Trophoblast cell (in vitro differentiated cells and primary cell): ENCODE data around the gene FAM107A.
A peak's percentile ranks its signal among the peaks of the same experiment; 100 is the strongest.

ENCODE experiments used
- DNase-seq, 2 donors: peaks; one replicate each; pipeline ENCODE4 v3.0.0-alpha.2; 2016
- H2AFZ ChIP-seq: 2 replicates; pipeline ENCODE4 v1.6.1; 2013; ENCODE audit warnings: low read length, moderate library complexity, mild to moderate bottlenecking; ENCODE audit not compliant: insufficient read depth, poor library complexity
- H2AK5ac ChIP-seq: 2 replicates; pipeline ENCODE4 v1.6.1; 2013; ENCODE audit warnings: mild to moderate bottlenecking, low read length
- H2BK120ac ChIP-seq: 2 replicates; pipeline ENCODE4 v1.6.1; 2013; ENCODE audit warnings: low read length, mild to moderate bottlenecking, moderate library complexity; ENCODE audit not compliant: insufficient read depth, poor library complexity
- H2BK12ac ChIP-seq: 2 replicates; pipeline ENCODE4 v1.6.1; 2013; ENCODE audit warnings: mild to moderate bottlenecking, low read length, moderate library complexity
- H2BK5ac ChIP-seq: 2 replicates; pipeline ENCODE4 v1.6.1; 2013; ENCODE audit warnings: low read length, low read depth, moderate library complexity, mild to moderate bottlenecking; ENCODE audit not compliant: poor library complexity
- H3K14ac ChIP-seq: 2 replicates; pipeline ENCODE4 v1.6.1; 2013; ENCODE audit warnings: mild to moderate bottlenecking, low read length
- H3K18ac ChIP-seq: 2 replicates; pipeline ENCODE4 v1.6.1; 2013; ENCODE audit warnings: mild to moderate bottlenecking, low read length
- H3K23ac ChIP-seq: 2 replicates; pipeline ENCODE4 v1.6.1; 2013; ENCODE audit warnings: low read length
- H3K27ac ChIP-seq: 2 replicates; pipeline ENCODE4 v1.5.1; 2013; ENCODE audit warnings: low read depth, mild to moderate bottlenecking, inconsistent platforms, low read length, moderate library complexity
- H3K27me3 ChIP-seq: 2 replicates; pipeline ENCODE4 v1.6.1; 2013; ENCODE audit warnings: inconsistent platforms, mild to moderate bottlenecking, low read length, moderate library complexity; ENCODE audit not compliant: insufficient read depth
- H3K36me3 ChIP-seq, 2 experiments: 1 replicate in 1 of 2; 2 replicates in 1 of 2; pipeline ENCODE4 v1.6.1; 2013; ENCODE audit warnings: low read length in 2 of 2, mild to moderate bottlenecking in 2 of 2, moderate library complexity in 1 of 2; ENCODE audit not compliant: insufficient read depth in 2 of 2, control insufficient read depth in 1 of 2
- H3K4ac ChIP-seq: 2 replicates; pipeline ENCODE4 v1.6.1; 2013; ENCODE audit warnings: low read depth, mild to moderate bottlenecking, low read length, moderate library complexity
- H3K4me1 ChIP-seq, 2 experiments: 1 replicate in 1 of 2; 2 replicates in 1 of 2; pipeline ENCODE4 v1.6.1; 2013; ENCODE audit warnings: low read length in 2 of 2, mild to moderate bottlenecking in 2 of 2, moderate library complexity in 1 of 2; ENCODE audit not compliant: insufficient read depth in 2 of 2, control insufficient read depth in 1 of 2
- H3K4me2 ChIP-seq: 2 replicates; pipeline ENCODE4 v1.6.1; 2013; ENCODE audit warnings: inconsistent platforms, mild to moderate bottlenecking, low read length, moderate library complexity
- H3K4me3 ChIP-seq: 2 replicates; pipeline ENCODE4 v1.5.1; 2013; ENCODE audit warnings: mild to moderate bottlenecking, low read depth, low read length, inconsistent platforms
- H3K79me1 ChIP-seq: one replicate; pipeline ENCODE4 v1.6.1; 2013; ENCODE audit warnings: low read length
- H3K79me2 ChIP-seq: 2 replicates; pipeline ENCODE4 v1.6.1; 2013; ENCODE audit warnings: low read length, mild to moderate bottlenecking; ENCODE audit not compliant: control insufficient read depth, insufficient read depth, poor library complexity
- H3K9ac ChIP-seq: 2 replicates; pipeline ENCODE4 v1.6.1; 2013; ENCODE audit warnings: mild to moderate bottlenecking, low read length
- H3K9me3 ChIP-seq: 2 replicates; pipeline ENCODE4 v1.6.1; 2013; ENCODE audit warnings: low read depth, mild to moderate bottlenecking, control low read depth, inconsistent platforms, low read length; ENCODE audit not compliant: insufficient read depth
- H4K12ac ChIP-seq: 2 replicates; pipeline ENCODE4 v1.6.1; 2013; ENCODE audit warnings: low read depth, mild to moderate bottlenecking, low read length, moderate library complexity
- H4K8ac ChIP-seq: 2 replicates; pipeline ENCODE4 v1.6.1; 2013; ENCODE audit warnings: low read depth, mild to moderate bottlenecking, low read length, moderate library complexity
- H4K91ac ChIP-seq: one replicate; pipeline ENCODE4 v1.6.1; 2013; ENCODE audit warnings: low read depth, mild to moderate bottlenecking, low read length, moderate library complexity
- WGBS: extraction: QIAGEN DNeasy Blood & Tissue Kit; methylation state at CpG from one replicate; pipeline ENCODE4 v1.1.7; 2013; ENCODE audit warnings: missing lambda C conversion rate; ENCODE audit not compliant: insufficient read length, insufficient coverage; ENCODE audit errors: extremely low coverage; 5-methylcytosine and 5-hydroxymethylcytosine counted together

FAM107A gene

DNA sequence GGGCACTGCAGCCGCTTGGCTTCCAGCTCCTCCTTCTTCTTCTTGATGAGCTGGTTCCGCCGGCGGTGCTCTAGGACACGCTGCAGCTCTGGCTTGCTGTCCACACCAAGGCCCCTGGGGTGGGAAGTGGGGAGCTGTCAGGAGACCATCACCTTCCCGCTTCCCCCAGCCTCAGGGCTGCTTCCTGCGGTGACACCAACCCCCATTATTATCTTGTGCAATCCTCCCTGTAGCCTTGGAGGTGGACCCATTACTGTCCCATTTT, 10.0 kb downstream of the FAM107A start:
- no peak overlapping the region for H4K8ac ChIP-seq
- H3K23ac ChIP-seq, result no peak overlapping the region
- H3K79me1 ChIP-seq, result no peaks in the 10 kb centered on the region
- no peak overlapping the region for H3K4me2 ChIP-seq
- H4K91ac ChIP-seq, result no peak overlapping the region
- H4K12ac ChIP-seq, result no peak overlapping the region
- no peak overlapping the region for H2AFZ ChIP-seq
- H2BK5ac ChIP-seq, result no peak overlapping the region
- H3K9me3 ChIP-seq, result no peaks in the 10 kb centered on the region
- no peaks in the 10 kb centered on the region for H3K27me3 ChIP-seq
- H3K36me3 ChIP-seq, result no peaks in the 10 kb centered on the region
- no peak overlapping the region for H3K4ac ChIP-seq
- H3K9ac ChIP-seq, result no peak overlapping the region
- no peak overlapping the region for H3K18ac ChIP-seq
- H3K4me3 ChIP-seq, result no peak overlapping the region
- WGBS, result no CpG with 5 or more reads among the region's 7 CpGs
- H3K14ac ChIP-seq, result no peak overlapping the region
- DNase-seq, result no peak
- H2BK12ac ChIP-seq, result no peak overlapping the region
- H2AK5ac ChIP-seq, result no peak overlapping the region
- peaks cover 4 to 6% of the 10 kb centered on the region in 2 experiments for H3K4me1 ChIP-seq
- H3K27ac ChIP-seq, result no peak overlapping the region
- H3K79me2 ChIP-seq, result no peaks in the 10 kb centered on the region
- H2BK120ac ChIP-seq, result no peak overlapping the region

DNA sequence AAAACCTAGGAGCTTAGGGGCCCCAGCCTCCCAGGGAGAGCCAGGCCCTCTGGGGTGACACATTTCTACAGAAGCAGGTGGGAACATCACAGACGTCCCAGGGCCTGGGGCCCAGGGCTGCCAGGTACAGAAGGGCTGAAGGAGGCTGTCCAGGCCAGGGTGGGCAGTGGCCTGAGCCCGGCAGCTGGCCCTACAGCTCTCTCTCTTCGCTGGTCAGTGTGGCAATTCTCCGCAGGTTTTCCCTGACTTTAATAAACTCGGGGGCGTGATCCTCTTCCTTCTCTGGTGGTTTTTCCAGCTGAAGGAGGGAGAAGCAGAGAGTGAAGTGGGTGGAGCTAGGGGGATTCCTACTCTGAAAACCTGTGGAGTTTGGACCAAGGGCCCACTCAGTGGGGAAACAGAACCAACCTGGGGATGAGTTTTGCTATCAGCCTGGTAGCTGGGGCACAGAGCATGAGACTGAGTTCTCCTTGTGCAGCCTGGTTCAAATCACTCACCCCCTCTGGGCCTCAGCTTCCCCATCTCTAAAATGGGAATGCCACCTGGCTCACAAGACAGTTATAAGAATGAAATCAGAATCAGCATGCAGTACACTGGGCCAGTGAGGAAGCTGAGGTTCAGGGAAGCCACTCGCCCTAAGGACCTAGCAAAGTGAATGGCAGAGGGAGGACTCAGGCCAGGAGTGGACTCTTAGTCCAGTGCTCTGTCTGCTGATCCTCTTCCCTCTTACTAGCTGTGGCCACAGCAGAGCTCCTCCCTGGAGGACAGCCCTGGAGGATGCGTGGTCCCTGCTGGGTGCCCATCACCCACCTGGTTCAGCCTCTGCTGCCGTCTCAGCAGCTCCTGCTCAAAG, 10.6 kb downstream of the FAM107A start:
- H3K9me3 ChIP-seq, result no peaks in the 10 kb centered on the region
- WGBS, result no CpG with 5 or more reads among the region's 9 CpGs
- no peak overlapping the region for H2BK5ac ChIP-seq
- H3K79me1 ChIP-seq, result no peaks in the 10 kb centered on the region
- no peak overlapping the region for H3K4ac ChIP-seq
- H2AFZ ChIP-seq, result no peak overlapping the region
- H2AK5ac ChIP-seq, result no peak overlapping the region
- H3K18ac ChIP-seq, result no peak overlapping the region
- H3K4me3 ChIP-seq, result no peak overlapping the region
- H3K36me3 ChIP-seq, result no peaks in the 10 kb centered on the region
- no peak overlapping the region for H4K12ac ChIP-seq
- no peak overlapping the region for H4K91ac ChIP-seq
- DNase-seq, result no peak
- H2BK120ac ChIP-seq, result no peak overlapping the region
- H3K9ac ChIP-seq, result no peak overlapping the region
- H3K23ac ChIP-seq, result no peak overlapping the region
- no peak overlapping the region for H3K4me2 ChIP-seq
- H4K8ac ChIP-seq, result no peak overlapping the region
- no peak overlapping the region for H3K14ac ChIP-seq
- H3K27ac ChIP-seq, result no peak overlapping the region
- no peak overlapping the region for H2BK12ac ChIP-seq
- no peaks in the 10 kb centered on the region for H3K27me3 ChIP-seq
- H3K4me1 ChIP-seq, result peaks cover 4 to 6% of the 10 kb centered on the region in 2 experiments
- no peaks in the 10 kb centered on the region for H3K79me2 ChIP-seq

DNA sequence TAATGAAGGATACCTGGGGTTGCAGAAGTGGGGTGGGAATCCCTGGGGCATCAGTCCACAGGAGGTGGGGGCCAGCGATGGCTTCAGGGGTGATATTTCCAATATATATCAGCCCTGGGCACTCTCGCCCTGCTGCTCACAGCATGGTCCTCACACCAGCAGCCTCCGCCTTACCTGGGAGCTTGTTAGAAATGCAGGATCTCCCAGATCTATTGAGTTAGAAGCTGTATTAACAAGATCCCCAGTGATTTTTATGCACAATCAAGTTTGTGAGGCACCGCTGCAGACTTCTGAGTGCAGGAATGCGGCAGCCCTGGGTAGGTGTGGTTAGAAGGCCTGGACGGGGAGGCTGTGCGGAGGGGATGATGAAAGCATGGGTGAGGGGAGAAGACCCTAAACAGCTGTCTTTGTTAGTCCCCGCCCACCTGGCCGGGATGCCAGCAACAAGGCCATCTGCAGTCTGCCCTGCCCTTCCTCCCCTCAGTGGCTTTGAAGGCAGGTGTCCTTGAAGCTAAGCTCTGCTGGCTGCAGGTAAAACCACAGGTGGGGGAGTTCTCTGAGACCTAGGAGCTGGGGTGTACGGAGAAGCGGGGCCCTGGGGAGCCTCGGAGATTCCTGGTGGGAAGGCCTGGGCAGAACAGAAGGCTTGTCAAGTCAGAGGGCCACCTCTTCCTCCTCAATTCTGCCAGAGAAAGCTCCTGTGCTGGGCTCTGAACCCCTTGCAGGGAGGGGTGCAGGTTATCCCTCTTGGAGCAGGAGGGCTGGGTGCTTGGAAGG, 11.4 kb downstream of the FAM107A start:
- no peaks in the 10 kb centered on the region for H3K79me2 ChIP-seq
- H4K12ac ChIP-seq, result no peak overlapping the region
- H3K4me2 ChIP-seq, result no peak overlapping the region
- no peak overlapping the region for H2AK5ac ChIP-seq
- no peaks in the 10 kb centered on the region for H3K9me3 ChIP-seq
- no peaks in the 10 kb centered on the region for H3K36me3 ChIP-seq
- DNase-seq, result no peak
- H4K8ac ChIP-seq, result no peak overlapping the region
- H3K4ac ChIP-seq, result no peak overlapping the region
- H4K91ac ChIP-seq, result no peak overlapping the region
- no peak overlapping the region for H3K18ac ChIP-seq
- H3K4me1 ChIP-seq, result peaks cover 8 to 9% of the 10 kb centered on the region in 2 experiments
- no peak overlapping the region for H2AFZ ChIP-seq
- H3K23ac ChIP-seq, result no peak overlapping the region
- no peak overlapping the region for H3K27ac ChIP-seq
- H3K4me3 ChIP-seq, result no peak overlapping the region
- no peak overlapping the region for H3K9ac ChIP-seq
- no peaks in the 10 kb centered on the region for H3K27me3 ChIP-seq
- no peak overlapping the region for H2BK12ac ChIP-seq
- H3K79me1 ChIP-seq, result peaks cover 3% of the 10 kb centered on the region
- no peak overlapping the region for H3K14ac ChIP-seq
- H2BK120ac ChIP-seq, result no peak overlapping the region
- H2BK5ac ChIP-seq, result no peak overlapping the region
- WGBS, result no CpG with 5 or more reads among the region's 12 CpGs

DNA sequence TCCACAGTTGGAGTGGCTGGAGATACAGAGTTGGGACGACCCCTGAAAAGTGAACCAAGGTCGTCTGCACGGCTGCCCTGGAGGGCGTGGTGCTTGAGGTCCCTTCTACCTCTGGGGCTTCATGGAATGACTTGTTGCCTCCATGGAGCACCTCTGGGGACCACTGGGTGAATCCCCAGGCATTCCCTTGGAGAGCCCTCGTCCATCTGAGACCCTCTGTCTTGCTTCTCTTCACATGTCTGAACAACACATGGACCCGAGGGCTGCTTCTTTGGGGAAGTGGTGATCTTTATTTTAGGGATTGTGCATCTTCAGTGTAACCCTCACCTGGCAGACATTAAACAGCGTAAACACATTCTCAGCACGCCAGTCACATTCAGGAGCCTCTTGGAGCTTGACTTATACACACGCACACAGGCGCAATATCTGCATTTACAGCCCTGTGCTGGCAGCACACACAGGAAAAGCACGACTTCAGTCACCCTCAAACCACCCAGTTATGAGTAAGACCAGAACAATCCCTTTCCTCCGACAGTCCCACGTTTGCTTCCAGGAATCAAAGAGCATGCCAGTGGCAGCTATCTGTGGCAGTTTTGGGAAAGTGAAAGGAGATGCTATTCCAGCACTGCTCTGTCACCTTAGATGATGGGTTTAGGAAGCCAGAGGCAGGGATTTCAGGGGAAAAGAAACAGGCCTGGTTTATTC, 12.6 kb downstream of the FAM107A start:
- no CpG with 5 or more reads among the region's 13 CpGs for WGBS
- H3K9me3 ChIP-seq, result no peaks in the 10 kb centered on the region

More for the DNA sequence above, 12.6 kb downstream of the FAM107A start:
- Histone ChIP-seq H3K4me1 (peaks cover 8 to 9% of the 10 kb centered on the region in 2 experiments), H3K27me3 (no peaks in the 10 kb centered on the region), H4K8ac (no peak overlapping the region), H4K12ac (no peak overlapping the region), H3K18ac (no peak overlapping the region), H3K79me1 (peaks cover 3% of the 10 kb centered on the region), H2BK120ac (no peak overlapping the region), H3K27ac (no peak overlapping the region), H3K4me3 (no peak overlapping the region), H3K4ac (no peak overlapping the region), H3K79me2 (no peaks in the 10 kb centered on the region), H2AK5ac (no peak overlapping the region), H4K91ac (no peak overlapping the region), H2BK5ac (no peak overlapping the region), H3K23ac (no peak overlapping the region), H3K9ac (no peak overlapping the region), H3K14ac (no peak overlapping the region), H3K4me2 (no peak overlapping the region), H2BK12ac (no peak overlapping the region), H3K36me3 (no peaks in the 10 kb centered on the region), H2AFZ (no peak overlapping the region)
- peak in 1 of 2 donors; percentile 28 for DNase-seq
